Keratinocyte (primary cell): ENCODE measurements around the gene MTHFD1L. TPM values are rescaled to one million over a fixed set of nuclear protein-coding genes. Genes with fewer than 3 reads are reported as not detected.

ENCODE experiments used
- DNase-seq: peaks from one replicate; pipeline ENCODE4 v3.0.0-alpha.2; 2011; ENCODE audit warnings: low read depth, missing footprints, low spot score
- FAIRE-seq: peaks from 2 replicates; lab custom pipeline; 2011; peaks lifted over from hg19 to GRCh38; lab: Jason Lieb, UNC
- H2AFZ ChIP-seq: 2 replicates; pipeline ENCODE4 v1.6.0; 2012; ENCODE audit warnings: low read length, control low read depth, inconsistent platforms; ENCODE audit not compliant: control insufficient read depth
- H3K27ac ChIP-seq: 2 replicates; pipeline ENCODE4 v1.5.1; 2011; ENCODE audit warnings: low read length; ENCODE audit not compliant: control insufficient read depth, insufficient read depth
- H3K27me3 ChIP-seq: 3 replicates; pipeline ENCODE4 v1.6.0; 2011; ENCODE audit warnings: low read length; ENCODE audit not compliant: control insufficient read depth, insufficient read depth; ENCODE audit errors: extremely low read depth
- H3K36me3 ChIP-seq, 2 experiments: 2 replicates in 1 of 2; 3 replicates in 1 of 2; pipeline ENCODE4 v1.5.1; 2011; ENCODE audit warnings: low read length in 2 of 2, mild to moderate bottlenecking in 1 of 2; ENCODE audit not compliant: control insufficient read depth in 2 of 2, insufficient read depth in 2 of 2; ENCODE audit errors: extremely low read depth in 1 of 2
- H3K4me1 ChIP-seq: 3 replicates; pipeline ENCODE4 v1.5.1; 2011; ENCODE audit warnings: low read length; ENCODE audit not compliant: control insufficient read depth, insufficient read depth; ENCODE audit errors: extremely low read depth
- H3K4me2 ChIP-seq: 3 replicates; pipeline ENCODE4 v1.6.0; 2011; ENCODE audit warnings: low read depth, low read length; ENCODE audit not compliant: control insufficient read depth, insufficient read depth; ENCODE audit errors: extremely low read depth
- H3K4me3 ChIP-seq, 3 experiments: fragments of 200-600 bp in 1 of 3; sonication (generic) in 1 of 3; 2 replicates in 2 of 3; 3 replicates in 1 of 3; pipeline ENCODE4 v1.5.1; 2011 to 2016; ENCODE audit warnings: low read length in 3 of 3, mild to moderate bottlenecking in 3 of 3, control low read depth in 2 of 3, inconsistent platforms in 1 of 3, low read depth in 1 of 3, mixed read lengths in 1 of 3, mixed run types in 1 of 3, moderate library complexity in 1 of 3; ENCODE audit not compliant: control insufficient read depth in 2 of 3, insufficient read depth in 2 of 3; ENCODE audit errors: extremely low read depth in 1 of 3
- H3K79me2 ChIP-seq: 2 replicates; pipeline ENCODE4 v1.6.0; 2012; ENCODE audit warnings: low read length; ENCODE audit not compliant: control insufficient read depth, insufficient read depth
- H3K9ac ChIP-seq: 3 replicates; pipeline ENCODE4 v1.6.0; 2011; ENCODE audit warnings: low read length; ENCODE audit not compliant: control insufficient read depth, insufficient read depth; ENCODE audit errors: extremely low read depth
- H3K9me1 ChIP-seq: 3 replicates; pipeline ENCODE4 v1.6.0; 2011; ENCODE audit warnings: low read length; ENCODE audit not compliant: control insufficient read depth, insufficient read depth; ENCODE audit errors: extremely low read depth
- H3K9me3 ChIP-seq: 2 replicates; pipeline ENCODE4 v1.5.1; 2012; ENCODE audit warnings: low read depth, low read length; ENCODE audit not compliant: control insufficient read depth
- H4K20me1 ChIP-seq: 3 replicates; pipeline ENCODE4 v1.6.0; 2011; ENCODE audit warnings: low read length; ENCODE audit not compliant: control insufficient read depth, insufficient read depth; ENCODE audit errors: extremely low read depth
- EZH2 ChIP-seq: IDR thresholded peaks from one replicate; pipeline ENCODE4 v1.6.1; 2012; ENCODE audit warnings: inconsistent platforms, mild to moderate bottlenecking, low read length, moderate library complexity
- dilution Hi-C: fragments of 300-500 bp; cut with MboI; formaldehyde crosslinking; loops from one replicate; pipeline ENCODE4 v1.7.0; 2020; ENCODE audit warnings: low sequenced_read_pairs; ENCODE audit not compliant: extremely low pct_ligation_motif_present
- polyA plus RNA-seq, 5 experiments: library from polyadenylated mRNA; depleted of rRNA in 3 of 5; stranded (reverse) in 3 of 5; stranded (forward) in 1 of 5; unstranded in 1 of 5; fragments of >200 nt; gene quantifications; 1 replicate in 1 of 5; 2 replicates in 3 of 5; 3 replicates in 1 of 5; pipeline versions ENCODE4 v1.2.1 to v1.2.3, GENCODE V29; 2011 to 2012; ENCODE audit warnings: missing spikeins in 2 of 5, low read depth in 1 of 5, low replicate concordance in 1 of 5
- TF ChIP-seq, protein P1 (sequence below), 3 experiments: IDR thresholded peaks in 1 of 3; conservative IDR thresholded peaks in 1 of 3; optimal IDR thresholded peaks in 1 of 3; 2 replicates in 2 of 3; 3 replicates in 1 of 3; pipeline versions ENCODE3 to v1.5.1; 2011; ENCODE audit warnings: low read length in 3 of 3, mild to moderate bottlenecking in 3 of 3, moderate library complexity in 2 of 3, control low read depth in 1 of 3, inconsistent platforms in 1 of 3; ENCODE audit not compliant: insufficient read depth in 2 of 3; ENCODE audit errors: extremely low read depth in 1 of 3

MTHFD1L gene
- polyA plus RNA-seq, 1 donor (not counting 4 experiments of a cell fraction or from before 2014, with no cell fraction given): 38.0 TPM

- no peaks in the 10 kb centered on the region for H3K9me1 ChIP-seq
- no peak overlapping the region for H2AFZ ChIP-seq
- no peak overlapping the region for H3K27ac ChIP-seq
- H3K36me3 ChIP-seq: peaks cover 5 to 14% of the 10 kb centered on the region in 2 experiments
- H4K20me1 ChIP-seq: no peaks in the 10 kb centered on the region
- no peak overlapping the region for H3K4me3 ChIP-seq
- H3K9ac ChIP-seq: no peak overlapping the region
- dilution Hi-C loops: no loop called here
- no peak overlapping the region for H3K4me2 ChIP-seq
- H3K4me1 ChIP-seq: no peaks in the 10 kb centered on the region
- FAIRE-seq (no peak), DNase-seq (no peak)
- no peaks in the 10 kb centered on the region for H3K9me3 ChIP-seq
- no peaks in the 10 kb centered on the region for H3K79me2 ChIP-seq
- TF ChIP-seq, protein P1, sequence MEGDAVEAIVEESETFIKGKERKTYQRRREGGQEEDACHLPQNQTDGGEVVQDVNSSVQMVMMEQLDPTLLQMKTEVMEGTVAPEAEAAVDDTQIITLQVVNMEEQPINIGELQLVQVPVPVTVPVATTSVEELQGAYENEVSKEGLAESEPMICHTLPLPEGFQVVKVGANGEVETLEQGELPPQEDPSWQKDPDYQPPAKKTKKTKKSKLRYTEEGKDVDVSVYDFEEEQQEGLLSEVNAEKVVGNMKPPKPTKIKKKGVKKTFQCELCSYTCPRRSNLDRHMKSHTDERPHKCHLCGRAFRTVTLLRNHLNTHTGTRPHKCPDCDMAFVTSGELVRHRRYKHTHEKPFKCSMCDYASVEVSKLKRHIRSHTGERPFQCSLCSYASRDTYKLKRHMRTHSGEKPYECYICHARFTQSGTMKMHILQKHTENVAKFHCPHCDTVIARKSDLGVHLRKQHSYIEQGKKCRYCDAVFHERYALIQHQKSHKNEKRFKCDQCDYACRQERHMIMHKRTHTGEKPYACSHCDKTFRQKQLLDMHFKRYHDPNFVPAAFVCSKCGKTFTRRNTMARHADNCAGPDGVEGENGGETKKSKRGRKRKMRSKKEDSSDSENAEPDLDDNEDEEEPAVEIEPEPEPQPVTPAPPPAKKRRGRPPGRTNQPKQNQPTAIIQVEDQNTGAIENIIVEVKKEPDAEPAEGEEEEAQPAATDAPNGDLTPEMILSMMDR (optimal IDR thresholded peaks at IDR 0.05 in 1 of 3, IDR thresholded peaks at IDR 0.05 in 1 of 3, conservative IDR thresholded peaks at IDR 0.05 in 1 of 3; ENCODE audit: extremely low read depth in 1 of 3, insufficient read depth in 2 of 3, low read length in 3 of 3): no peak
- no peak for TF ChIP-seq EZH2
- H3K27me3 ChIP-seq: no peaks in the 10 kb centered on the region
Observed at GRCh38 chr6:150971219-150971618, 105.7 kb downstream of the MTHFD1L start.

DNA sequence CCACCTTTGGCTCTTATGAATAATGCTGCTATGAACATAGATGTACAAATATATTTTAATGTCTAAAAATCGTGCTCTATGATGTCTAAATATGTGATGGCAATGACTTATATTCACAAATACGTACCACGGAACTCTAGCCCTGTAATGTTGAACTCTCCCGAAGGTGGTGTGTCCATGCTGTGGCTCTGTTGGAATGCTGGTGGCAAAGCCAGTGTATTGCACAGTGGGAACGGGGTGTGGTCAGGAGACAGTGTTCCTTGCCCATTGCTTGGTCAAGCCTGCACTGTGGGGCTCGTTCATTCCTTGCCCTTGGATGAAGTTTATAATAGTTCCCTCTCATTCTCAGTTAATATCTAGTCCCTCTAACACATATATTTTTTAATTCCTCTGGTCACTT, 109.6 kb downstream of the MTHFD1L start:
- no peak for TF ChIP-seq EZH2
- TF ChIP-seq, protein P1 (optimal IDR thresholded peaks at IDR 0.05 in 1 of 3, IDR thresholded peaks at IDR 0.05 in 1 of 3, conservative IDR thresholded peaks at IDR 0.05 in 1 of 3; ENCODE audit: extremely low read depth in 1 of 3, insufficient read depth in 2 of 3, low read length in 3 of 3): no peak
- no peak for FAIRE-seq
- Histone ChIP-seq H3K27me3 (no peaks in the 10 kb centered on the region), H3K4me1 (no peaks in the 10 kb centered on the region), H3K9me1 (no peaks in the 10 kb centered on the region), H3K36me3 (peaks cover 5 to 18% of the 10 kb centered on the region in 2 experiments), H3K4me3 (no peak overlapping the region), H3K4me2 (no peak overlapping the region), H2AFZ (no peak overlapping the region), H4K20me1 (no peaks in the 10 kb centered on the region), H3K9me3 (no peaks in the 10 kb centered on the region), H3K27ac (no peak overlapping the region), H3K79me2 (no peaks in the 10 kb centered on the region), H3K9ac (no peak overlapping the region)
- dilution Hi-C loops: no loop called here
- DNase-seq: no peak
